ENCODE data around the gene SH3BP1. TPM values are rescaled to one million over a fixed set of nuclear protein-coding genes. Genes with fewer than 3 reads are reported as not detected.

The SH3BP1 gene
- total and polyA plus RNA-seq, 9 of the 15 experiments (the other 6 are each of a cell fraction or from before 2014, with no cell fraction given), result 0.10 to 36.2 (median 10.4) TPM

DNA sequence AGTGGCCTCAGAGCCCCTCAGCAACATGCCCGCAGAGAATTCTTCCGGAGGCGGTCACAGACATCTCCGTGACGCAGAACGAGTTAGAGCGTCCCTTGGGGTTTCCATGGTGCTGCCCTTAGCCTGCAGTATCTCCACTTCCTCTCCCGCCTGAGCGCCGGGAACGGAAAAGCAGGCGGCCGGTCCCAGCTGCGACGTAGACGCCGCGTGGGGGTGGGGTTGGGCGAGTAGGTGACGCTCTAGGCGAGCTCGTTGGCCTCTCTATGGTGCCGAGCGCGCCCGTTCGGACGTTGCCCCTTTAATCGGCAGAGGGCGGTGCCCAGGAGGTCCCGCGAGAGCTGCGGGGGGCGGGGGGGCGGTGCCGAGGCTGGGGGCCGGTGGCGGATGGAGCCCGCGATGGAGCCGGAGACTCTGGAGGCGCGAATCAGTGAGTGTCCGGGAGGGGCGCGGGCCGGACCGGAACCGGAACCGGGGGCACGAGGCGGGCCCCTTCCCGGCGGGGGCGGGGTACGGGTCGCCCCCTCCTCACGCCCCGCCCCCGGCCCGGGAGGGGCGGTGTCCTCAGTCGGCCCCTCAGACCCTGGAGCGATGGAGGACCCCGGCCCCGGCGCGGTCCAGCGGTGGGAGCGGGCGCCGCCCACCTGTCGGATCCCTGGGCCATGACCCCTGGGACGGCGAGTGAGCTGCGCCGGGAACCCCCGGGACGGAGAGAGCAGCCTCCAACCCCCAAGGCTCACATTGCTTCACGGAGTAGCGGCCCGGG, 30.8 kb upstream of the SH3BP1 start, which contains the start of gene GGA1 (continued):
- TF ChIP-seq, protein P1, sequence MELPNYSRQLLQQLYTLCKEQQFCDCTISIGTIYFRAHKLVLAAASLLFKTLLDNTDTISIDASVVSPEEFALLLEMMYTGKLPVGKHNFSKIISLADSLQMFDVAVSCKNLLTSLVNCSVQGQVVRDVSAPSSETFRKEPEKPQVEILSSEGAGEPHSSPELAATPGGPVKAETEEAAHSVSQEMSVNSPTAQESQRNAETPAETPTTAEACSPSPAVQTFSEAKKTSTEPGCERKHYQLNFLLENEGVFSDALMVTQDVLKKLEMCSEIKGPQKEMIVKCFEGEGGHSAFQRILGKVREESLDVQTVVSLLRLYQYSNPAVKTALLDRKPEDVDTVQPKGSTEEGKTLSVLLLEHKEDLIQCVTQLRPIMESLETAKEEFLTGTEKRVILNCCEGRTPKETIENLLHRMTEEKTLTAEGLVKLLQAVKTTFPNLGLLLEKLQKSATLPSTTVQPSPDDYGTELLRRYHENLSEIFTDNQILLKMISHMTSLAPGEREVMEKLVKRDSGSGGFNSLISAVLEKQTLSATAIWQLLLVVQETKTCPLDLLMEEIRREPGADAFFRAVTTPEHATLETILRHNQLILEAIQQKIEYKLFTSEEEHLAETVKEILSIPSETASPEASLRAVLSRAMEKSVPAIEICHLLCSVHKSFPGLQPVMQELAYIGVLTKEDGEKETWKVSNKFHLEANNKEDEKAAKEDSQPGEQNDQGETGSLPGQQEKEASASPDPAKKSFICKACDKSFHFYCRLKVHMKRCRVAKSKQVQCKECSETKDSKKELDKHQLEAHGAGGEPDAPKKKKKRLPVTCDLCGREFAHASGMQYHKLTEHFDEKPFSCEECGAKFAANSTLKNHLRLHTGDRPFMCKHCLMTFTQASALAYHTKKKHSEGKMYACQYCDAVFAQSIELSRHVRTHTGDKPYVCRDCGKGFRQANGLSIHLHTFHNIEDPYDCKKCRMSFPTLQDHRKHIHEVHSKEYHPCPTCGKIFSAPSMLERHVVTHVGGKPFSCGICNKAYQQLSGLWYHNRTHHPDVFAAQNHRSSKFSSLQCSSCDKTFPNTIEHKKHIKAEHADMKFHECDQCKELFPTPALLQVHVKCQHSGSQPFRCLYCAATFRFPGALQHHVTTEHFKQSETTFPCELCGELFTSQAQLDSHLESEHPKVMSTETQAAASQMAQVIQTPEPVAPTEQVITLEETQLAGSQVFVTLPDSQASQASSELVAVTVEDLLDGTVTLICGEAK (IDR thresholded peaks at IDR 0.05), result peak; percentile 97
- TF ChIP-seq, protein P1 (CRISPR knock-in tag; IDR thresholded peaks at IDR 0.05), result no peak
- TF ChIP-seq NR3C1 (CRISPR knock-in tag; IDR thresholded peaks at IDR 0.05), result no peak; the same call in 1 of the 2 replicates
- no peak for TF ChIP-seq SNRNP70 (optimal IDR thresholded peaks at IDR 0.05; ENCODE audit: low read depth, low read length)
- no peak for TF ChIP-seq ZNF274 (IDR thresholded peaks at IDR 0.05; ENCODE audit: borderline replicate concordance, low read depth, low read length)
- TF ChIP-seq SETDB1 (IDR thresholded peaks at IDR 0.05; ENCODE audit: low read length), result no peak
- no peak for TF ChIP-seq SRSF1 (IDR thresholded peaks at IDR 0.05; ENCODE audit: low read depth, low read length)
- no peak for TF ChIP-seq SAP30 (IDR thresholded peaks at IDR 0.05; ENCODE audit: borderline replicate concordance, insufficient read depth, low read depth, low read length, poor library complexity, severe bottlenecking)
- peak; percentile 51; the same call in 1 of the 2 replicates for TF ChIP-seq JUND (IDR thresholded peaks at IDR 0.05; ENCODE audit: borderline replicate concordance, low read depth, low read length)
- peak; percentile 28; the same call in 1 of the 3 replicates for TF ChIP-seq JUND (tag; IDR thresholded peaks at IDR 0.05; ENCODE audit: borderline replicate concordance, low read depth, low read length)
- peak; percentile 82 for TF ChIP-seq ARID4B (CRISPR knock-in tag; IDR thresholded peaks at IDR 0.05)
- TF ChIP-seq RB1 (IDR thresholded peaks at IDR 0.05; ENCODE audit: low read depth), result peak; percentile 53; the same call in 1 of the 2 replicates
- no peak; the same call in 1 of the 2 replicates for TF ChIP-seq ZFX (CRISPR knock-in tag; IDR thresholded peaks at IDR 0.05)
- peak; percentile 13; the same call in 1 of the 2 replicates for TF ChIP-seq TCF7 (IDR thresholded peaks at IDR 0.05; ENCODE audit: borderline replicate concordance)
